Memory B cell (primary cell): Measurements from ENCODE around the gene DHRS3.

ENCODE experiments used
- ATAC-seq: fragments of 150-1000 bp; cut with Tn5 transposase; 2 replicates; pipeline ENCODE4 v1.10.0; 2021; ENCODE audit warnings: low read depth, mild to moderate bottlenecking, moderate library complexity
- DNase-seq, 2 donors: peaks; one replicate each; pipeline ENCODE4 v3.0.0; 2022; ENCODE audit warnings: low spot score in 2 of 2
- H3K27ac Mint-ChIP-seq: one replicate; pipeline ENCODE4 v1.8.0; 2022; ENCODE audit warnings: mild to moderate bottlenecking, moderate library complexity, mixed read lengths
- H3K27me3 Mint-ChIP-seq: one replicate; pipeline ENCODE4 v1.8.0; 2022; ENCODE audit warnings: mixed read lengths
- H3K36me3 Mint-ChIP-seq: one replicate; pipeline ENCODE4 v1.8.0; 2022; ENCODE audit warnings: mild to moderate bottlenecking, mixed read lengths
- H3K4me1 Mint-ChIP-seq: one replicate; pipeline ENCODE4 v1.8.0; 2022; ENCODE audit warnings: mixed read lengths
- H3K4me3 Mint-ChIP-seq: one replicate; pipeline ENCODE4 v1.8.0; 2022; ENCODE audit warnings: mild to moderate bottlenecking, moderate library complexity, mixed read lengths
- H3K9me3 Mint-ChIP-seq: one replicate; pipeline ENCODE4 v1.8.0; 2022; ENCODE audit warnings: mixed read lengths

DHRS3 gene

GRCh38 chr1:12616709-12617373, 1.2 kb downstream of the DHRS3 start:
- Mint-ChIP-seq H3K36me3 (no peaks in the 10 kb centered on the region), H3K4me3 (peak overlapping the region; percentile 80), H3K27me3 (peaks cover 18% of the 10 kb centered on the region), H3K9me3 (no peaks in the 10 kb centered on the region), H3K27ac (no peak overlapping the region), H3K4me1 (peaks cover 27% of the 10 kb centered on the region)
- ATAC-seq (no peak), DNase-seq (no peak)

- ATAC-seq (no peak), DNase-seq (no peak)
- peaks cover 17% of the 10 kb centered on the region for H3K27me3 Mint-ChIP-seq
- no peak overlapping the region for H3K27ac Mint-ChIP-seq
- H3K4me3 Mint-ChIP-seq: peak overlapping the region; percentile 75
- peaks cover 27% of the 10 kb centered on the region for H3K4me1 Mint-ChIP-seq
- H3K36me3 Mint-ChIP-seq: no peaks in the 10 kb centered on the region
- H3K9me3 Mint-ChIP-seq: no peaks in the 10 kb centered on the region
Observed at GRCh38 chr1:12615865-12616708, 1.9 kb downstream of the DHRS3 start.

DNA sequence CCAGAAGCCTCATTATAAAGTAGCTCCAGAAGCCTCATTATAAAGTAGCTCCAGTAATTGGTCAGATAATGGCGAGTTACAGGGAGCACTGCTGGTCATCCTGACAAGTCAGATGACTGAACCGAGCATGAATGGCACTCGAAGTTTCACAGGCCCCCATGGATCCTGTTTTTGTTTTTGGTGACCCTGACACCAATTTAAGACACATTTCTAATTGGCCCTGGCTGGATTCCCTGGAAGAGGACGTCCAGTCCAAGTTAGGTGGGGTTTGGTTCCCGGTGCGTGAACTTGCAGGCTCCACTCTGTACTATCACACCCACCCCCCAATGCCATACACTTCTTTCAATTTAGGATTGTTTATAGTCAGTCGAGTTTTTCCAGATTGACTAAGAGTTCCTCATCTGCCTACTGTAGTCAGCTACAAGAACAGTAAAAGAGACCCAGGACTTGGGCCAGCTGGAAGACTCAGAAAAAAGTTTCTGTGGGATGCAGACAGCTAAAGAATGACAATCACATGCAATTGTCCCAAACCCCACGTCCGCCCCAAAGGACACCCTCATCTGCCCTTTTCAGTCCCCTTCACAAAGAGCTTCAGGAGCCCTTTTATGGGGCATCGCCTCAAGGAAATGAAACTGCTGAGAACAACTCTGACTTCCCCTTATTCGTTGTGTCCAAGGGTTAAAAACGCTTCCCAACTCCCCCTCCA, 2.7 kb downstream of the DHRS3 start:
- H3K36me3 Mint-ChIP-seq: no peaks in the 10 kb centered on the region
- no peak overlapping the region for H3K4me3 Mint-ChIP-seq
- H3K9me3 Mint-ChIP-seq: no peaks in the 10 kb centered on the region
- H3K27me3 Mint-ChIP-seq: peaks cover 22% of the 10 kb centered on the region
- ATAC-seq: no peak
- no peak for DNase-seq
- H3K4me1 Mint-ChIP-seq: peaks cover 27% of the 10 kb centered on the region
- no peak overlapping the region for H3K27ac Mint-ChIP-seq

GRCh38 chr1:12614402-12615158, 3.4 kb downstream of the DHRS3 start:
- DNase-seq: no peak
- H3K9me3 Mint-ChIP-seq: no peaks in the 10 kb centered on the region
- H3K4me3 Mint-ChIP-seq: no peak overlapping the region
- H3K36me3 Mint-ChIP-seq: no peaks in the 10 kb centered on the region
- no peak overlapping the region for H3K27ac Mint-ChIP-seq
- peaks cover 24% of the 10 kb centered on the region for H3K27me3 Mint-ChIP-seq
- ATAC-seq: no peak
- H3K4me1 Mint-ChIP-seq: peaks cover 24% of the 10 kb centered on the region

GRCh38 chr1:12613180-12613579, 4.8 kb downstream of the DHRS3 start:
- H3K4me1 Mint-ChIP-seq: peaks cover 11% of the 10 kb centered on the region
- H3K9me3 Mint-ChIP-seq: no peaks in the 10 kb centered on the region
- DNase-seq: no peak
- H3K36me3 Mint-ChIP-seq: no peaks in the 10 kb centered on the region
- no peak overlapping the region for H3K27ac Mint-ChIP-seq
- no peak overlapping the region for H3K4me3 Mint-ChIP-seq
- ATAC-seq: no peak
- H3K27me3 Mint-ChIP-seq: peaks cover 23% of the 10 kb centered on the region

DNA sequence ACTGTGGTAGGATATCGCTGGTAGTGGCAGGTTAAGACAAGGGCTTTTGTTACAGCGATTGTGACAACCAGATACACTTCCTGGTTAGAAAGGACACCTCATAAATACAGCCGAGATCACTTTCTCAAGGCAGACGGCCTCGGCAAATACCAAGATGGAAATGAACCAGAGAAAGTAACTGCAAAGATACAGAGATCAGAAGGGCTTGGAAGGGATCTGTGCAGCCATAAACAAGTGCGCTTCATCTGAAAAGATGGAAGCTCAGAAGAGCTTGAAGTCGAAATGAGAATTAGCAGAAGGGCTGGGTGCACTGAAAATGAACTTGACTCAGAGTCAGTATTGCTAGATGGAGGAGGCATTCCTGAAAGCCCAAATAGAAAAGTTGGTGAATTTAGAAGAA, 7.1 kb downstream of the DHRS3 start:
- no peaks in the 10 kb centered on the region for H3K4me1 Mint-ChIP-seq
- no peak overlapping the region for H3K4me3 Mint-ChIP-seq
- peaks cover 17% of the 10 kb centered on the region for H3K27me3 Mint-ChIP-seq
- H3K27ac Mint-ChIP-seq: no peak overlapping the region
- H3K9me3 Mint-ChIP-seq: peaks cover 4% of the 10 kb centered on the region
- no peak for ATAC-seq
- no peaks in the 10 kb centered on the region for H3K36me3 Mint-ChIP-seq
- DNase-seq: no peak

- Mint-ChIP-seq H3K36me3 (no peaks in the 10 kb centered on the region), H3K4me3 (no peak overlapping the region), H3K27ac (no peak overlapping the region), H3K9me3 (peaks cover 4% of the 10 kb centered on the region), H3K27me3 (peaks cover 17% of the 10 kb centered on the region), H3K4me1 (no peaks in the 10 kb centered on the region)
- ATAC-seq: no peak
- no peak for DNase-seq
Observed at GRCh38 chr1:12610305-12610935, 7.6 kb downstream of the DHRS3 start.

- Mint-ChIP-seq H3K27me3 (peaks cover 13% of the 10 kb centered on the region), H3K27ac (no peak overlapping the region), H3K4me3 (no peak overlapping the region), H3K4me1 (no peaks in the 10 kb centered on the region), H3K9me3 (peaks cover 4% of the 10 kb centered on the region), H3K36me3 (no peaks in the 10 kb centered on the region)
- no peak for ATAC-seq
- no peak for DNase-seq
Observed at GRCh38 chr1:12609469-12610003, 8.5 kb downstream of the DHRS3 start.

GRCh38 chr1:12608311-12608957, 9.6 kb downstream of the DHRS3 start:
- DNase-seq (no peak), ATAC-seq (no peak)
- no peaks in the 10 kb centered on the region for H3K36me3 Mint-ChIP-seq
- H3K27ac Mint-ChIP-seq: no peak overlapping the region
- no peak overlapping the region for H3K4me3 Mint-ChIP-seq
- peaks cover 13% of the 10 kb centered on the region for H3K27me3 Mint-ChIP-seq
- H3K9me3 Mint-ChIP-seq: peaks cover 4% of the 10 kb centered on the region
- no peaks in the 10 kb centered on the region for H3K4me1 Mint-ChIP-seq

DNA sequence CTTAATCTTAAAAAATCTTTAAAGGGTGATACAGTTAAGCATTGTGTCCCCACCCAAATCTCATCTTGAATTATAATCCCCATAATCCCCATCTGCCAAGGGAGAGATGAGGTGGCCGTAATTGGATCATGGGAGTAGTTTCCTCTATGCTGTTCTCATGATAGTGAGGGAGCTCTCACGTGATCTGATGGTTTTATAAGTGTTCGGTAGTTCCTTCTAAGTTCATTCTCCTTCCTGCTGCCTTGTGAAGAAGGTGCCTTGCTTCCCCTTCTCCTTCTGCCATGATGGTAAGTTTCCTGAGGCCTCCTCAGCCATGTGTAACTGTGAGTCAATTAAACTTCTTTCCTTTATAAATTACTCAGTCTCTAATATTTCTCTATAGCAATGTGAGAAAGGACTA, 10.7 kb downstream of the DHRS3 start:
- Mint-ChIP-seq H3K36me3 (no peaks in the 10 kb centered on the region), H3K9me3 (peaks cover 4% of the 10 kb centered on the region), H3K27ac (no peak overlapping the region), H3K4me1 (no peaks in the 10 kb centered on the region), H3K4me3 (no peak overlapping the region), H3K27me3 (peaks cover 11% of the 10 kb centered on the region)
- DNase-seq (no peak), ATAC-seq (no peak)

DNA sequence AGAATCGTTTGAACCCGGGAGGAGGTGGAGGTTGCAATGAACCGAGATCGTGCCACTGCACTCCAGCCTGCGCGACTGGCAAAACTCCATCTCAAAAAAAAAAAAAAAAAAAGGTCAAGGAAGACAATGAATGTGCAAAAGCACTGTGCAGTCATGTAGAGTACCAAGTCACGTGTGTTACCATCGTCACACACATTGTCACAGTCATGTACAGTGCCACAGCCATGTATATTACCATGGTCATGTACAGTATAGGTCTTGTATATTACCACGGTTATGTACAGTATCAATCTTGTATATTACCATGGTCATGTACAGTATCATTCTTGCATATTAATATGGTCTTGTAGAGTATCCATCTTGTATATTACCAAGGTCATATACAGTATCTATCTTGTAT, 13.0 kb downstream of the DHRS3 start:
- DNase-seq: no peak
- ATAC-seq: no peak
- Mint-ChIP-seq H3K27ac (no peak overlapping the region), H3K27me3 (peaks cover 4% of the 10 kb centered on the region), H3K4me3 (no peak overlapping the region), H3K36me3 (no peaks in the 10 kb centered on the region), H3K9me3 (peaks cover 4% of the 10 kb centered on the region), H3K4me1 (no peaks in the 10 kb centered on the region)

GRCh38 chr1:12604114-12604874, 13.7 kb downstream of the DHRS3 start:
- H3K4me3 Mint-ChIP-seq: no peak overlapping the region
- DNase-seq: no peak
- no peak overlapping the region for H3K27ac Mint-ChIP-seq
- H3K27me3 Mint-ChIP-seq: peaks cover 1% of the 10 kb centered on the region
- ATAC-seq: no peak
- H3K36me3 Mint-ChIP-seq: no peaks in the 10 kb centered on the region
- H3K4me1 Mint-ChIP-seq: no peaks in the 10 kb centered on the region
- H3K9me3 Mint-ChIP-seq: peaks cover 4% of the 10 kb centered on the region
